ENCODE measurements around the gene PRLH. TPM values are rescaled to one million over a fixed set of nuclear protein-coding genes. Genes with fewer than 3 reads are reported as not detected.

The PRLH gene
- total and polyA plus RNA-seq, 2 of the 13 experiments (the other 11 are each of a cell fraction or from before 2014, with no cell fraction given), result not detected

DNA sequence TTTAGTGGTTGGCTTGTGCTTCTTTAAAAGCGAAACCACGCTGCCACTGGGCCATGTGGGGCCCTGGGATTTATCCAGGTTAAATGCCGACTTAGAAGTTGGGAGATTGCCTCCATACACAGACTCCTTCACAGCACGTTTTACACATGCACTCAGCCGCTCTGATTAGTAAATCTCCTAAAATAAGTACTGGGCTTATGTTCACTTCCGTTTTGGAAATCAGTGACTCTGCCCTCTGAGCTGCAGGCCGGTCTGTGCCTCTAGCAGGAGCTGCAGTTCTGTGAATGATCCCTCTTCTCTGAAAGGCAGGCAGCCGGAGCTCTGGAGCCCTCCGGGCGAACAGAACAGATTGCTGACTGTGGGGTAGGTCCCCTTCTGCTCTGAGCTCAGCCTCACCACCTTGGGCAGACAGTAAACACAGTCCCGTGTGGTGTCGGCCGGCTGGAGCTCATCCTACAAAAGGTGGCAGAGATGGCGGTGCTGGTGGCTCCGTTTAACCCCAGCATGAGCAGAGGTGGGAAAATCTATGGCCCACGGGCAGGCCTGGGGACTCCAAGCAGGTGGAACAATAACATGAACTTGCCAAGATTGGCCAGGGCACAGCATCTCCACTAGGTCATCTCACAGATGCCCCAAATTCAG, 34.0 kb downstream of the PRLH start (continued):
- TF ChIP-seq POGK (CRISPR knock-in tag; conservative IDR thresholded peaks at IDR 0.05), result 0 out of 2 replicates have a peak, but pooled peaks have one; percentile 11
- no peak for TF ChIP-seq PCBP1 (IDR thresholded peaks at IDR 0.05; ENCODE audit: borderline replicate concordance, low read depth, low read length)
- TF ChIP-seq NFATC3 (CRISPR knock-in tag; IDR thresholded peaks at IDR 0.05), result 0 out of 2 replicates have a peak, but pooled peaks have one; percentile 27
- TF ChIP-seq ZXDC (CRISPR knock-in tag; IDR thresholded peaks at IDR 0.05), result no peak
- TF ChIP-seq ZNF709 (CRISPR knock-in tag; IDR thresholded peaks at IDR 0.05), result 0 out of 2 replicates have a peak, but pooled peaks have one; percentile 46
- no peak for TF ChIP-seq GMEB2 (CRISPR knock-in tag; IDR thresholded peaks at IDR 0.05; ENCODE audit: low read depth)
- TF ChIP-seq ZFX (CRISPR knock-in tag; IDR thresholded peaks at IDR 0.05; ENCODE audit: low read depth), result no peak; the same call in 1 of the 2 replicates
- no peak for TF ChIP-seq ZNF225 (CRISPR knock-in tag; IDR thresholded peaks at IDR 0.05)
- no peak; the same call in 1 of the 2 replicates for TF ChIP-seq STAT6 (CRISPR knock-in tag; IDR thresholded peaks at IDR 0.05; ENCODE audit: borderline replicate concordance)
- TF ChIP-seq GABPB1 (CRISPR knock-in tag; IDR thresholded peaks at IDR 0.05), result peak; percentile 52
- TF ChIP-seq PAX8 (CRISPR knock-in tag; IDR thresholded peaks at IDR 0.05; ENCODE audit: borderline replicate concordance), result no peak
- peak; percentile 62; the same call in 1 of the 2 replicates for TF ChIP-seq PPARG (CRISPR knock-in tag; conservative IDR thresholded peaks at IDR 0.05)
- no peak for TF ChIP-seq ZNF235 (CRISPR knock-in tag; IDR thresholded peaks at IDR 0.05; ENCODE audit: borderline replicate concordance)
- no peak for TF ChIP-seq ATM (IDR thresholded peaks at IDR 0.05; ENCODE audit: borderline replicate concordance)
- peak; percentile 76 for TF ChIP-seq PHF21A (CRISPR knock-in tag; IDR thresholded peaks at IDR 0.05)
- no peak for TF ChIP-seq NCOA5 (CRISPR knock-in tag; IDR thresholded peaks at IDR 0.05)
- TF ChIP-seq FOXM1 (CRISPR knock-in tag; IDR thresholded peaks at IDR 0.05), result no peak
- TF ChIP-seq ERF (CRISPR knock-in tag; IDR thresholded peaks at IDR 0.05), result peak; percentile 74
- TF ChIP-seq ZNF510 (CRISPR knock-in tag; IDR thresholded peaks at IDR 0.05; ENCODE audit: low read depth), result no peak
- TF ChIP-seq ZNF292 (CRISPR knock-in tag; IDR thresholded peaks at IDR 0.05; ENCODE audit: borderline replicate concordance, low read depth), result peak; percentile 70; the same call in 1 of the 2 replicates
- TF ChIP-seq ZBTB3 (CRISPR knock-in tag; IDR thresholded peaks at IDR 0.05; ENCODE audit: borderline replicate concordance, low read depth), result no peak
